GM18951 (cell line): ENCODE data around the gene MFRP.

ENCODE experiments used
- POLR2A ChIP-seq: IDR thresholded peaks from 4 replicates; pipeline ENCODE4 v1.6.1; 2011; ENCODE audit warnings: mild to moderate bottlenecking; ENCODE audit not compliant: insufficient read length, insufficient read depth; ENCODE audit errors: extremely low read depth
- in situ Hi-C: fragments of 300-500 bp; cut with MboI; formaldehyde crosslinking; loops from one replicate; pipeline ENCODE4 v1.12.0; 2022; ENCODE audit warnings: low sequenced_read_pairs, mixed read lengths, inconsistent platforms; ENCODE audit not compliant: unreplicated experiment

MFRP gene

GRCh38 chr11:119369132-119369925 is 22.8 kb upstream of the MFRP start:
- TF ChIP-seq POLR2A: no peak
- in situ Hi-C loops: no loop called here

DNA sequence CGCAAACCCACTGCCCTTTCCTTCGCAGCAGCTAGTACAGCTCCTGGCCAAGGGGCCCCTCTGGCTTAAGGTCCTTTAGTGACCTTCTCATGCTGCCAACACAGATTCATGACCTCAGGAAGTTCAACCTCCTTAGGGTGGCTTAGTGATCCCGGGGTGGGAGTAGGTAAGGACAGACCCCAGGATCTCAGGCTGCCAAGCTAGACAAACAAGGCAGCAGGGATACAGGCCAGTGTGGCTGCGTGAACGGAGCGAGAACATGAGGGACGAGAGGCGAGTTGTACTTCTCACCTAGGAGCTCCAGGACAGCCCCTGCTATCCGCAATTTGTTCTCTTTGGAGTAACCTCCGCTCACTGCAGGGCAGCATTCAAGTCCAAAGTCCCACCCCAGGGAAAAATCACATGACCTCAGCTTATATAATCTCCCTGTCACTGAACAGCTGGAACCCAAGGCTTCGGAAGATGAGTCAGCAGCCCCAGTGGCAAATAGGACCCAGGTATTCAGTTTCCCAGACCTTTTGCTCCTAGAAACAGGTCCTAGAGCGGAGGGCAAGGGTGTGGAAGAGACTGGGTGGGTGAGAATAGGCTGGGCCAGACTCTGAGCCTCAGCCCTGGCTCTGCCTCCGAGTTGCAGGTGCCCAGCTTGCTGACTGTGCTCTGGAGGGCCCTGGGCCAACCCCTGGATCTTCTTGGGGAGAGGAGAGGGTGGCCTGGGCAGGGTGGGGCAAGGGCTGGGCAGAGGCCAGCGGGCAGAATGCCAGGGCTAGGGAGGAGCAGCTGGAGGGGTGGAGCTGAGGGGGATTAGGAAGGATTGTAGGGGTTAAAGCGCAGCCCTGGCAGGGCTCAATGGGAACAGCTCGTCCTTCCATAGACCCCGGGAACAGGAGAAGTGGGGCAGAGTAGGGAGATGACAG is 21.9 kb upstream of the MFRP start:
- TF ChIP-seq POLR2A: no peak
- in situ Hi-C loops: no loop called here

GRCh38 chr11:119367661-119368120 is 21.2 kb upstream of the MFRP start:
- in situ Hi-C loops: no loop called here
- TF ChIP-seq POLR2A: no peak

DNA sequence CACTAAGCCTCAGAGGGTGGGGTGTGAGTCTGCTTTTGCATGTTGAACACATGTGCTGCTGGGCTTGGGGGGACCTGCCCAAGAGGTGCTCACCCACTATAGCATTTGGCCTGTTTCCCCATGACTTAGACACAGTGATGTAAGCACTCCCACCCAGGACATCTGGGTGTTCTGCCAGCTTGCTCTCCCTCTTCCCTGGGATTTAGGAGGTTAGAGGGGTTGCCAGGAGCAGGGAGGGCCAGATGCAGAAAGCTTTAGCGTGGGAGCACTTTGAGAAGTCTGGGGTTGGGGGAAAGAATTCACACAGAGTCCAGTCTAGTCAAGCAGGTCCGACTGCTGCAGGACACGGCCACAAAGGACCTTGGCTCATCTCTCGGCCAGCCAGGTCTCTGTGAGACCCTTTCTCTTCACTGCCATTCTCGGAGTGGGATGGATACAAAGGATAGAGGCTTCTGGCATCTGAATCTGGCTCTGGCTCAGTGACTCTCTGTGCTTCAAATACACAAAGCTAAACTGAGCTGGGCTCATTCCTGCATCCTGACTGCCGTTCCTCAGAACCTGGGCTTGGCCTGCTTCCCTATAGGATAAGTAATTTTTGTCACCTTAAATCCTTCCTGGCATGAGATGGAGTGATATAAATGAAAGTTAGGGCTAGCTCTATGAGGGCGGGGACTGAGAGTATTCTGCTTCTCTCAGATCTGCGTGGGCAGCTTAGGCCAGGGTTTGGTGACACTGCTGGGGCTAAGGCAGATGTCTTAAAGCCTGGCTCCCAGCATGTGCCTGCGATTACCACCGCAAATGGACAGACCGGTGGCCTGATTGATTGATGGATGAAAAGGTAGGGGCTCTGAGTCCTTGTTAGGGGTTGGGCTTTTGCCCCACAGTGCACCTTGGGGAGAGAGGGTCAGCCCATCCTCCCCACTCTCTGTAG is 20.4 kb upstream of the MFRP start:
- in situ Hi-C loops: no loop called here
- TF ChIP-seq POLR2A: no peak

GRCh38 chr11:119365071-119365591 is 18.6 kb upstream of the MFRP start:
- no peak for TF ChIP-seq POLR2A
- in situ Hi-C loops: no loop called here

GRCh38 chr11:119363851-119364590 is 17.5 kb upstream of the MFRP start:
- TF ChIP-seq POLR2A: no peak
- in situ Hi-C loops: no loop called here

GRCh38 chr11:119363081-119363850 is 16.8 kb upstream of the MFRP start:
- in situ Hi-C loops: no loop called here
- TF ChIP-seq POLR2A: no peak

- no peak for TF ChIP-seq POLR2A
- in situ Hi-C loops: no loop called here
These were observed 16.2 kb upstream of the MFRP start for GRCh38 chr11:119362741-119363080.

DNA sequence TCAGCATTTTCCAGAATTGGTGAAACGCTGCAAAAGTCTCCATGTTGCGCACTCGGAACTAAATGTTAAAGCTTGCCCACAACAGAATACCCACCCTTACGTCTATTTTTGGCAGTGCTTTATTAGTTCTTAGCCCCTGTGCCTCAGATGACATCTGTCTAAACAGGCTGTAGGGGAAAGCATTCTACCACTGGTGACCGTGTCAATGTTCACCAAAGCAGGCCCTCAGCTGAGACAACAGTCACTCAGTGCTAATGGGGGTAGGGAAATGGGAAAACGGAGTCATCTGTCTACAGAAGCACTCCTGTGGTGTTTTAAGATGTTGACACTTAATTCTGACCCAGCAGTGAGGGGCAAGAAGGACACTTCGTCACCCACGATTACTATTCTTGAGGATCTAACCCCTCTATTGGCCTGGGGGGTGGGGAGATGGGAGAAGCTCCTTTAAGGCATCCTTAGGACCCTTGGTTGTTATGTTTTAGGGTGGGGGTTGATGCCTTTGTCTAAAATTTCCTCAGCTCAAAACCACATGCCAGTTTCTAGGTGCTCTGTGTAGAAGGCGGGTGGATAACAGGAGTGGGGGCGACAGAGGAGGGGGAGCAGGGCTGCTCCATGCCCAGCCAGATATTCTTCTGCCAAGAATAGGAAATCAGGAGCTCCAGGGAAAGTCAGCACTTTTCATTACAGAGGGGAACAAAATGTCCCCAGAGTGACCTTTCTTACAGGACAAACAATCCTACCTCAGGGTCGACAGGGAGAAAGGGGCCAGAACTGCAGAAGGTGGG is 15.6 kb upstream of the MFRP start:
- no peak for TF ChIP-seq POLR2A
- in situ Hi-C loops: no loop called here

GRCh38 chr11:119361056-119361787 is 14.7 kb upstream of the MFRP start:
- in situ Hi-C loops: no loop called here
- TF ChIP-seq POLR2A: no peak
